Measurements from ENCODE around the gene TARBP1. TPM values are rescaled to one million over a fixed set of nuclear protein-coding genes. Genes with fewer than 3 reads are reported as not detected.

Gene TARBP1
- total RNA-seq, 4 donors from 2014 or later = 17.2 to 25.8 (median 18.8) TPM

DNA sequence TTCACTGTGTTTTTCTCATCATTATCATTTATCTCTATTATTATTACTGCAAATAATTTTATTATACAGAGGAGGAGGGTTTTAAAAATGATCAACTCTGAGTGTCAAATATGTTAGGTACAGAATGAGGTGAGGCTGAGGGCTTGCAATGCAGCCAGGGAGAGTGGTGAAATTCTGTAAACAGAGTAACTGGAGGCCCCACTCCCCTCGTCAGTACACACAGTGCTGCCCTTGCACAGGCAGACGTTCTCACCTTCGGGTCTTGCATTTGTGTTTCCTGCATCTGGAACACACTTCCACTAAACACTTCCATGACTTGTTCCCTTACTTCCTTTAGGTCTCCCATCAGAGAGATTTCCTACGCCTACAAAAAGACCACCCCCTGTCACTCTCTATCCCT is 130.0 kb downstream of the TARBP1 start:
- TF ChIP-seq, protein P1, sequence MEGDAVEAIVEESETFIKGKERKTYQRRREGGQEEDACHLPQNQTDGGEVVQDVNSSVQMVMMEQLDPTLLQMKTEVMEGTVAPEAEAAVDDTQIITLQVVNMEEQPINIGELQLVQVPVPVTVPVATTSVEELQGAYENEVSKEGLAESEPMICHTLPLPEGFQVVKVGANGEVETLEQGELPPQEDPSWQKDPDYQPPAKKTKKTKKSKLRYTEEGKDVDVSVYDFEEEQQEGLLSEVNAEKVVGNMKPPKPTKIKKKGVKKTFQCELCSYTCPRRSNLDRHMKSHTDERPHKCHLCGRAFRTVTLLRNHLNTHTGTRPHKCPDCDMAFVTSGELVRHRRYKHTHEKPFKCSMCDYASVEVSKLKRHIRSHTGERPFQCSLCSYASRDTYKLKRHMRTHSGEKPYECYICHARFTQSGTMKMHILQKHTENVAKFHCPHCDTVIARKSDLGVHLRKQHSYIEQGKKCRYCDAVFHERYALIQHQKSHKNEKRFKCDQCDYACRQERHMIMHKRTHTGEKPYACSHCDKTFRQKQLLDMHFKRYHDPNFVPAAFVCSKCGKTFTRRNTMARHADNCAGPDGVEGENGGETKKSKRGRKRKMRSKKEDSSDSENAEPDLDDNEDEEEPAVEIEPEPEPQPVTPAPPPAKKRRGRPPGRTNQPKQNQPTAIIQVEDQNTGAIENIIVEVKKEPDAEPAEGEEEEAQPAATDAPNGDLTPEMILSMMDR (IDR thresholded peaks at IDR 0.05; ENCODE audit: low read depth) = no peak

DNA sequence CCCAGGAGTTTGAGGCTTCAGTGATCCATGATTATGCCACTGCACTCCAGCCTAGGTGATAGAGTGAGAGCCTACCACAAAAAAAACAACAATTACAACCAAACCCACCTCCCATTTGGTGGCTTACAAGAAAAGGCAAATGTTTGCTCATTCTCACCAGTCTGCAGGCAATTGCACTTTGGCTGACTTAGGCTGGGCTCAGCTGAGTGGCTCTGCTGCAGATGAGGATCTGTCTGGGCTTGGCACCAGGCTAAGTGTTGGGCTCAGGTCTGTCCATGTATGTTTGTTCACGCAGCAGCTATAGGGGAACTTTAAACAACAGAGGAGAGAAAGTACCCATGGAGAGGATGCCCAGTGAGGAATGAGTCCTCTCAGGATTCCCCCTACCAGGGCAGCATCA is 133.7 kb downstream of the TARBP1 start:
- TF ChIP-seq, protein P1 (IDR thresholded peaks at IDR 0.05; ENCODE audit: low read depth) = no peak

DNA sequence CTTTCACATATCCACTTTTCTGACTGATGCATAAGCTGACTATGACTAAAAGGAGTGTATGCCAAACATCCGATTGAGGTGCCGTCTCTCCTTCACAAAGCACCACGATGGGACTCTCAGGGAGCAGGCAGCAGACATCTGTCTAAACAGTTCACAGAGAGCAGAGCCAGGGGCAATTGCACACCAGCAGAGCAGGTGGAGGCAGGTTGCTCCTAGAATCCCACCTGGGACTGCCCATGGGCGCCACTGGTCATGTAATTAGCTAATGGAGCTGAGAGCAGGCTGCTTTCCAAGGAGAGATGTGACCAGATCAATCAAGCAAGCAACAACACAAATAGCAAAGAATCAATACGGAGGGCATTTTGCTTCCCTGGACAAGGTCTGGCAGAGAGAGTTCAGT is 136.2 kb downstream of the TARBP1 start:
- TF ChIP-seq, protein P1 (IDR thresholded peaks at IDR 0.05; ENCODE audit: low read depth) = no peak

Other genes starting within 250 kb of the TARBP1 start
- 10 to 100 TPM; 15.1 to 24.8 (median 19.3) TPM for gene COA6, start 105.7 kb downstream of the TARBP1 start, total RNA-seq
- gene IRF2BP2, start 131.0 kb upstream of the TARBP1 start, total RNA-seq = 10 to 100 TPM; 40.1 to 50.4 (median 47.4) TPM